Liver (tissue), 3 donors: ENCODE data around the gene TAF11L13.

Experiments used
- FOXA1 ChIP-seq: IDR thresholded peaks from 2 replicates; pipeline ENCODE4 v1.6.1; 2016; ENCODE audit warnings: antibody characterized with exemption
- GABPA ChIP-seq, 2 donors: IDR thresholded peaks in 1 of 2; conservative IDR thresholded peaks in 1 of 2; 2 replicates each; pipeline ENCODE4 v1.6.1; 2016; ENCODE audit warnings: antibody characterized with exemption in 2 of 2, mild to moderate bottlenecking in 1 of 2, moderate library complexity in 1 of 2
- JUND ChIP-seq, 2 donors: IDR thresholded peaks; 2 replicates each; pipeline ENCODE4 v1.6.1; 2016; ENCODE audit warnings: antibody characterized with exemption in 2 of 2
- RAD21 ChIP-seq, 2 donors: IDR thresholded peaks; 2 replicates each; pipeline ENCODE4 v1.6.1; 2016; ENCODE audit warnings: antibody characterized with exemption in 2 of 2, mild to moderate bottlenecking in 2 of 2
- RXRA ChIP-seq, 2 donors: IDR thresholded peaks; 2 replicates each; pipeline ENCODE4 v1.6.1; 2017 to 2018; ENCODE audit warnings: antibody characterized with exemption in 2 of 2, mild to moderate bottlenecking in 1 of 2
- TAF1 ChIP-seq: conservative IDR thresholded peaks from 2 replicates; pipeline ENCODE4 v1.6.1; 2016; ENCODE audit warnings: antibody characterized with exemption, mild to moderate bottlenecking
- YY1 ChIP-seq: IDR thresholded peaks from 2 replicates; pipeline ENCODE4 v1.6.1; 2016; ENCODE audit warnings: antibody characterized with exemption, mild to moderate bottlenecking
- TF ChIP-seq, protein P1 (sequence below): IDR thresholded peaks from 2 replicates; pipeline ENCODE4 v1.6.1; 2016; ENCODE audit warnings: antibody characterized with exemption, mild to moderate bottlenecking
- TF ChIP-seq, protein P2 (sequence below): fragments of 150-350 bp; IDR thresholded peaks from 2 replicates; pipeline ENCODE4 v1.5.1; 2017; ENCODE audit warnings: improper control_type of control experiment, low read depth, low read length; ENCODE audit not compliant: missing input control
- TF ChIP-seq, protein P3 (sequence below): IDR thresholded peaks from 2 replicates; pipeline ENCODE4 v1.6.1; 2016; ENCODE audit warnings: antibody characterized with exemption
- TF ChIP-seq, protein P4 (sequence below): IDR thresholded peaks from 2 replicates; pipeline ENCODE4 v1.6.1; 2016; ENCODE audit warnings: antibody characterized with exemption
- TF ChIP-seq, protein P5 (sequence below): IDR thresholded peaks from 2 replicates; pipeline ENCODE4 v1.6.1; 2016; ENCODE audit warnings: antibody characterized with exemption
- donor health status: healthy.
- donor health status: healthy.

DNA sequence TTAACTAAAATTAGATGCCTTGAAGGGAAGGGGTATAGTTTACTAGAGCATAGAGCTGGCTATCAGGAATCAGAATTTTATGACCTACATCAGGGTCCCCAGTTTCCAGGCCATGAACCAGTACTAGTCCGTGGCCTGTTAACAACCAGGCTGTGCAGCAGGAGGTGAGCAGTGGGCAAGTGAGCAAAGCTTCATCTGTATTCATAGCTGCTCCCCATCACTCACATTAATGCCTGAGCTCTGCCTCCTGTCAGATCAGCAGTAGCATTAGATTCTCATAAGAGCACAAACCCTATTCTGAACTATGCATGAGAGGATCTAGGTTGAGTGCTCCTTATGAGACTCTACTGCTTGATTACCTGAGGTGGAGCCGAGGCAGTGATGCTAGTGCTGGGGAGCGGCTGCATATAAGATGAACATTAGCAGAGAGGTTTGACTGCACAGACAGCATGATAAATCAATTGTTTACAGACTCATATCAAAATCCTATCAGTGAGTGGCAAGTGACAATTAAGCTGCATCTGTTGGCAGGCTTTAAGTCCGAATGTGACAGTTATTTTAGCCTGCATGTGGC is 47.0 kb downstream of the TAF11L13 start:
- TF ChIP-seq, protein P1, sequence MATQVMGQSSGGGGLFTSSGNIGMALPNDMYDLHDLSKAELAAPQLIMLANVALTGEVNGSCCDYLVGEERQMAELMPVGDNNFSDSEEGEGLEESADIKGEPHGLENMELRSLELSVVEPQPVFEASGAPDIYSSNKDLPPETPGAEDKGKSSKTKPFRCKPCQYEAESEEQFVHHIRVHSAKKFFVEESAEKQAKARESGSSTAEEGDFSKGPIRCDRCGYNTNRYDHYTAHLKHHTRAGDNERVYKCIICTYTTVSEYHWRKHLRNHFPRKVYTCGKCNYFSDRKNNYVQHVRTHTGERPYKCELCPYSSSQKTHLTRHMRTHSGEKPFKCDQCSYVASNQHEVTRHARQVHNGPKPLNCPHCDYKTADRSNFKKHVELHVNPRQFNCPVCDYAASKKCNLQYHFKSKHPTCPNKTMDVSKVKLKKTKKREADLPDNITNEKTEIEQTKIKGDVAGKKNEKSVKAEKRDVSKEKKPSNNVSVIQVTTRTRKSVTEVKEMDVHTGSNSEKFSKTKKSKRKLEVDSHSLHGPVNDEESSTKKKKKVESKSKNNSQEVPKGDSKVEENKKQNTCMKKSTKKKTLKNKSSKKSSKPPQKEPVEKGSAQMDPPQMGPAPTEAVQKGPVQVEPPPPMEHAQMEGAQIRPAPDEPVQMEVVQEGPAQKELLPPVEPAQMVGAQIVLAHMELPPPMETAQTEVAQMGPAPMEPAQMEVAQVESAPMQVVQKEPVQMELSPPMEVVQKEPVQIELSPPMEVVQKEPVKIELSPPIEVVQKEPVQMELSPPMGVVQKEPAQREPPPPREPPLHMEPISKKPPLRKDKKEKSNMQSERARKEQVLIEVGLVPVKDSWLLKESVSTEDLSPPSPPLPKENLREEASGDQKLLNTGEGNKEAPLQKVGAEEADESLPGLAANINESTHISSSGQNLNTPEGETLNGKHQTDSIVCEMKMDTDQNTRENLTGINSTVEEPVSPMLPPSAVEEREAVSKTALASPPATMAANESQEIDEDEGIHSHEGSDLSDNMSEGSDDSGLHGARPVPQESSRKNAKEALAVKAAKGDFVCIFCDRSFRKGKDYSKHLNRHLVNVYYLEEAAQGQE = no peak
- TF ChIP-seq, protein P2, sequence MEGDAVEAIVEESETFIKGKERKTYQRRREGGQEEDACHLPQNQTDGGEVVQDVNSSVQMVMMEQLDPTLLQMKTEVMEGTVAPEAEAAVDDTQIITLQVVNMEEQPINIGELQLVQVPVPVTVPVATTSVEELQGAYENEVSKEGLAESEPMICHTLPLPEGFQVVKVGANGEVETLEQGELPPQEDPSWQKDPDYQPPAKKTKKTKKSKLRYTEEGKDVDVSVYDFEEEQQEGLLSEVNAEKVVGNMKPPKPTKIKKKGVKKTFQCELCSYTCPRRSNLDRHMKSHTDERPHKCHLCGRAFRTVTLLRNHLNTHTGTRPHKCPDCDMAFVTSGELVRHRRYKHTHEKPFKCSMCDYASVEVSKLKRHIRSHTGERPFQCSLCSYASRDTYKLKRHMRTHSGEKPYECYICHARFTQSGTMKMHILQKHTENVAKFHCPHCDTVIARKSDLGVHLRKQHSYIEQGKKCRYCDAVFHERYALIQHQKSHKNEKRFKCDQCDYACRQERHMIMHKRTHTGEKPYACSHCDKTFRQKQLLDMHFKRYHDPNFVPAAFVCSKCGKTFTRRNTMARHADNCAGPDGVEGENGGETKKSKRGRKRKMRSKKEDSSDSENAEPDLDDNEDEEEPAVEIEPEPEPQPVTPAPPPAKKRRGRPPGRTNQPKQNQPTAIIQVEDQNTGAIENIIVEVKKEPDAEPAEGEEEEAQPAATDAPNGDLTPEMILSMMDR = no peak
- TF ChIP-seq, protein P3, sequence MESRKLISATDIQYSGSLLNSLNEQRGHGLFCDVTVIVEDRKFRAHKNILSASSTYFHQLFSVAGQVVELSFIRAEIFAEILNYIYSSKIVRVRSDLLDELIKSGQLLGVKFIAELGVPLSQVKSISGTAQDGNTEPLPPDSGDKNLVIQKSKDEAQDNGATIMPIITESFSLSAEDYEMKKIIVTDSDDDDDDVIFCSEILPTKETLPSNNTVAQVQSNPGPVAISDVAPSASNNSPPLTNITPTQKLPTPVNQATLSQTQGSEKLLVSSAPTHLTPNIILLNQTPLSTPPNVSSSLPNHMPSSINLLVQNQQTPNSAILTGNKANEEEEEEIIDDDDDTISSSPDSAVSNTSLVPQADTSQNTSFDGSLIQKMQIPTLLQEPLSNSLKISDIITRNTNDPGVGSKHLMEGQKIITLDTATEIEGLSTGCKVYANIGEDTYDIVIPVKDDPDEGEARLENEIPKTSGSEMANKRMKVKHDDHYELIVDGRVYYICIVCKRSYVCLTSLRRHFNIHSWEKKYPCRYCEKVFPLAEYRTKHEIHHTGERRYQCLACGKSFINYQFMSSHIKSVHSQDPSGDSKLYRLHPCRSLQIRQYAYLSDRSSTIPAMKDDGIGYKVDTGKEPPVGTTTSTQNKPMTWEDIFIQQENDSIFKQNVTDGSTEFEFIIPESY = no peak
- TF ChIP-seq, protein P4, sequence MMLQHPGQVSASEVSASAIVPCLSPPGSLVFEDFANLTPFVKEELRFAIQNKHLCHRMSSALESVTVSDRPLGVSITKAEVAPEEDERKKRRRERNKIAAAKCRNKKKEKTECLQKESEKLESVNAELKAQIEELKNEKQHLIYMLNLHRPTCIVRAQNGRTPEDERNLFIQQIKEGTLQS = no peak
- TF ChIP-seq JUND (IDR thresholded peaks at IDR 0.05) = no peak
- no peak for TF ChIP-seq RAD21 (IDR thresholded peaks at IDR 0.05)
- TF ChIP-seq, protein P5, sequence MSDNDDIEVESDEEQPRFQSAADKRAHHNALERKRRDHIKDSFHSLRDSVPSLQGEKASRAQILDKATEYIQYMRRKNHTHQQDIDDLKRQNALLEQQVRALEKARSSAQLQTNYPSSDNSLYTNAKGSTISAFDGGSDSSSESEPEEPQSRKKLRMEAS = no peak
- TF ChIP-seq TAF1 = no peak
- no peak for TF ChIP-seq FOXA1
- TF ChIP-seq GABPA (IDR thresholded peaks at IDR 0.05 in 1 of 2, conservative IDR thresholded peaks at IDR 0.05 in 1 of 2) = no peak
- no peak for TF ChIP-seq RXRA (IDR thresholded peaks at IDR 0.05)
- TF ChIP-seq YY1 = no peak
